Endometrium (tissue), 2 donors: ENCODE results near the gene ADAMTS14.

ENCODE experiments used
- FAIRE-seq: peaks from 2 replicates; lab custom pipeline; 2012; peaks lifted over from hg19 to GRCh38; lab: Jason Lieb, UNC
- donor health status: control.
- donor health status: control.

ADAMTS14 gene

GRCh38 chr10:70729763-70730357, 57.6 kb downstream of the ADAMTS14 start:
- FAIRE-seq = no peak

GRCh38 chr10:70730955-70731354, 58.6 kb downstream of the ADAMTS14 start:
- no peak for FAIRE-seq

- no peak for FAIRE-seq
Observed at GRCh38 chr10:70732569-70732968, 60.3 kb downstream of the ADAMTS14 start.

- no peak for FAIRE-seq
Observed at GRCh38 chr10:70733051-70733450, 60.7 kb downstream of the ADAMTS14 start.

- FAIRE-seq = no peak
Observed at GRCh38 chr10:70735161-70735560, 62.9 kb downstream of the ADAMTS14 start.

DNA sequence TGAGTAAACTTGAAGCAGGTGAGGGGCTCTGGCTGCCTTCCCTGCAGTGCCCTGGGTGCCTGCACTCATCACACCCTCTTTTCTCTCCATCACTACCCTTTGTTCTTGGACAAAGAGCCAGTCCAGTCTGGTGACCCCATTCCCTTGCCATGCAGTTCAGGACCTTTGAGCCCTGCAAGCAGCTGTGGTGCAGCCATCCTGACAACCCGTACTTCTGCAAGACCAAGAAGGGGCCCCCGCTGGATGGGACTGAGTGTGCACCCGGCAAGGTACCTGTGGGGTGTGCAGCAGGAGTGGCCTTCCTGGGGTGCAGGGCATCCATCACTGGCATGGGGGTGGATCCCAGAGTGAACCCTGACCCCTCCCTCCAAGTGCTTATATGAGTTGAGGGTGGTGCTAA, 64.2 kb downstream of the ADAMTS14 start:
- FAIRE-seq = no peak

DNA sequence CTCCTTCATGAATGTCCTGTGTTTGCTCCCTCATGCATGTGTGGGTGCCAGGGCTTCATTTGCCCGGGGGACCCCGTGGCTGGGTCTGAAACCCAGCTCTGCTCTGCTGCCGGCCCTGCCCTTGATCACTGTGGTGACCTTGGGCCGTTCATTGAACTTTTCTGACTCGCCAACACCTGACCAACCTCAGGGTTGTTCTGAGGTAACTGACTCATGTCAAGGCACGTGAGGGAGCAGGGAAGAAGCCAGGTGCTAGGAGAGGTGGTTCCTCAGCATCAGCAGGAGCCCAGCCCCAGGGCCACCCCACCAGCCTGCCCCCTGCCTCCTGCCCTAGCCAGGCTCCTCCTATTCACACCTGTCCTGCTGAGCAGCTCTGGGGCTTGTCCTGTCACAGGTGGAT, 64.9 kb downstream of the ADAMTS14 start:
- no peak for FAIRE-seq

GRCh38 chr10:70738006-70738760, 65.9 kb downstream of the ADAMTS14 start:
- no peak for FAIRE-seq

GRCh38 chr10:70738761-70739121, 66.4 kb downstream of the ADAMTS14 start:
- no peak for FAIRE-seq

DNA sequence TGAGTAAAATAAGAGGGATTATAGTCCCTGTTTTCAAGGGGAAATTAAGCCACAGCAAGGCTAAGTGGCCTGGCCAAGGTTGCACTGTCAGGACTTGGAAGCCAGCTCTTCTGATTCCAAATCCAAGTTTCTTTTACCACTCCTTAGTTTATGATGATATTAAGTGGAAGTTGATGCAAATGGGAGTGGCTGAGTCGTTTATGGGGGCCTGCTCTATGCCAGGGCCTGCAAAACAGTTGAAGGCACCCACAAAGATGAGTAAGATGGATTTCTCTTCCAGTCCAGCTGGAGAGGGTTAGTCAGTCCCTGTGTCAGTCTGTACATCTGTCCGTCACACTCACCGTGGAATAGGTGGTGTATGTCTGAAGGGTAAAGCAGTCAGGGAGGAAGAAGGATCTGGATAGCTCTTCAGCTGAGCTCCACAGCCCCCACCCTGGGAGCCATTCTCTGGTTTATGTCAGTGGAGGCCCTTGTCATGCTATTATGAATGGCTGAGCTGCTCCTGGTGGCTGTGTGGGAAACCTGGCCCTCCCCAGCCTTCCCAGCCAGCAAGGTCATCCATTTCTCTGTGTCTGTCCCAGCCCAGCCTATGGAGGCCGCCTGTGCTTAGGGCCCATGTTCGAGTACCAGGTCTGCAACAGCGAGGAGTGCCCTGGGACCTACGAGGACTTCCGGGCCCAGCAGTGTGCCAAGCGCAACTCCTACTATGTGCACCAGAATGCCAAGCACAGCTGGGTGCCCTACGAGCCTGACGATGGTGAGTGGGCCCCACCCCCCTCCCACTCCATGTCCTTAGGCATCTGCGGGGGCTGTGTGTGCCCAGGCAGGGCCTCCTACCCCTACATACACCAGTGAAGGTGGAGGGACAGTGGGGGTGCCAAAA, 68.3 kb downstream of the ADAMTS14 start:
- no peak for FAIRE-seq

- FAIRE-seq = no peak
Observed at GRCh38 chr10:70742537-70743429, 70.5 kb downstream of the ADAMTS14 start.

GRCh38 chr10:70743430-70743788, 71.1 kb downstream of the ADAMTS14 start:
- FAIRE-seq = no peak

DNA sequence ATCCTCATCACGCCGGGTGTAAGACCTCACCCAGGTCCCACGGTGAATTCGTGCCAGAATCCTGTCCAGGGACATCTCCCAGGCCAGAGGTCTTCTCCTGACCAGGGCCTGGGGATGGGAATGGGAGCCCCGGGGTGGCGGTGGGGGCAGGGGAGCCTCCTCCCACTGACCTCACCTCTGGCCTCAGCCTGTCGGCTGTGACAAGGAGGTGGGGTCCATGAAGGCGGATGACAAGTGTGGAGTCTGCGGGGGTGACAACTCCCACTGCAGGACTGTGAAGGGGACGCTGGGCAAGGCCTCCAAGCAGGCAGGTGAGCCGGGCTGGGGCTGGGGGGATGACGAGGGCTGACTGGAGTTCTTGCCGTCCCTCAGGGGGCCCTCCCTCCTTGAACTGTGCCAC, 71.6 kb downstream of the ADAMTS14 start:
- no peak for FAIRE-seq

- no peak for FAIRE-seq
Observed at GRCh38 chr10:70744617-70745143, 72.4 kb downstream of the ADAMTS14 start.

DNA sequence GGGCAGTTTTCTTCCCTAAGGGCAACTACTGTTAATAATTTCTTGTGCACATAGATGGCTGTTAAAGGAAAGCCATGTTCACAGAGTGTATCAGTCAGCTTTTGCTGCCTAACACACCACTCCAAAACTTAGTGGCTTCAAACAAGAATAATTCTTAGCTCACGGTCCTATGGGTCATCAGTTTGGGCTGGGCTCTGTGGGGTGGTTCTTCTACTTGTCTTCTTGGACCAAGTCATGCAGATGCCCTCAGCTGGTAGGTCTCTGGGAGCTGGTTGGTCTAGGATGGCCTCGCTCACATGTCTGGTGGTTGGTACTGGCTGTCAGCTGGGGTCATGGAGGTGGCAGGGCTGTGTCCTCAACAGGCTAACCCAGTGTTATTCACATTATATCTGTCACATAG, 73.2 kb downstream of the ADAMTS14 start:
- FAIRE-seq = no peak

DNA sequence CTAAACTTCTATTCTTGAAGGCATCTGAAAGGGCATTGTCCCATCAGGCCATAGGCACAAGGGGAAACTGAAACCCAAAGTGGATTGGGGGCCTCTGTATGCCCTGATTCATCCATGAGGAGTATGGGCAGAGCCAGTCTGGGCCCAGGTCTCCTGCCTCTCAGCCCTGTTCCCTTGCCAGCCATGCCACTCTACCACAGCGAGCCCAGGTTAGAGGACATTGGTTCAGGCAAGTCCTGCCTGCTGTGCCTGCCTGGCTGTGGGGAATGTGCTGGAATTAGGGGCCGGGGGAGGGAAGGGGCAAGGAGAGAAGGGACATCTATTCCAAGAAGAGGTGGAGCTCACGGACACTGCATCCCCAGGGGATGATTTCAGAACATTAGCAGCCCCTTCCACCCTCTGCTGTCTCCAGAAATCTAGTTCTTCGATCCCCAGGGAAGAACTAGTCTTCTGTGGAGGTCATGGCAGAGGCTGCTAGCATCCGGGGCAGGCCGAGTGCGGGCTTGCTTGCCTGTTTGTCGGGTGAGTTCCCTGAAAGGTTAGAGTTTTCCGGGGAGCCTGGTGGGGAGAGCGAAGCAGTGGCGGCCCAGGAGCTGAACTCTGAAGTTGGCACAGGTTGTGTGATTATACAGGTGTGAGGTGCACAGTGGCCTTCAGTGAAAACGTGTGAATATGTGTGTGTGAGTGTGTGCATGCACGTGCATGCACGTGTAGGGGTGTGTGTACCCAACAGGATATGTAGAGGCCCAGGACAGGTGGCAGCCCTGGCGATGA, 75.1 kb downstream of the ADAMTS14 start:
- FAIRE-seq = no peak

- FAIRE-seq = no peak
Observed at GRCh38 chr10:70748305-70748704, 76.0 kb downstream of the ADAMTS14 start.

DNA sequence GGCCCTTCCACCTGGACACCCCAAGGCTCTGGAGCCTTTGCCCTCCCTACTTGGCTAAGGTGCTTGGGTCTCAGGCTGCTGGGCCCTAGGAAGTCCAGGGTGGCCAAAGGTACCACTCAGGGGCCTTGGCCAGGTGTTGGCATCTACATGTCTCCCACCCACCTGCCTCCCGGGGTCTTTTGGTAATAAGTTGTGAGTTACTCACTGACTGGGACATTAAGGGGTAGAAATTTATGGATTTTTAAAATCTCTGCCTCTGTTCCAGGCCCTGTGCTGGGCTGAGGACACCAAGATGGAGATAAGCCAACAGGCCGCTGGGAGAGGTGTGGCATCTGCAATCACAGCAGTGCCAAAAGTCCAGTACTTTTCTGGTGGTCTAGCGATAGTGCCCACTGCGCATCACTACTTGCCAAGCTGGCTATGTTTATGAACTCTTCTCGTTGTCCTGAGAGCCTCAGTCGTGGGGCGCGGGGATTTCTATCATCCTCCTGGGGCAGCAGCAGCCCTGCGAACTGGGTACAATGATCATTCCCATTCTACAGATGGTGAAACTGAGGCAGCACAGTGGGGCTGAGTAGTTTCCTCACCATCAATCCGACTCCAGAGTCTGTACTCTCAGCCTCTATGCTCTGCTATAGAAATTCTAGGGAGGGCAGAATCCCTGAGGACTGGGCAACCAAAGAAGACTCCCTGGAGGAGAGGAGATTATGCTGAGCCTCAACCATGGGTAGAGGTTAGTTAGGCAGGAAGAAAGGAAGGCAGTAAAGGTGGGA, 76.7 kb downstream of the ADAMTS14 start:
- no peak for FAIRE-seq

DNA sequence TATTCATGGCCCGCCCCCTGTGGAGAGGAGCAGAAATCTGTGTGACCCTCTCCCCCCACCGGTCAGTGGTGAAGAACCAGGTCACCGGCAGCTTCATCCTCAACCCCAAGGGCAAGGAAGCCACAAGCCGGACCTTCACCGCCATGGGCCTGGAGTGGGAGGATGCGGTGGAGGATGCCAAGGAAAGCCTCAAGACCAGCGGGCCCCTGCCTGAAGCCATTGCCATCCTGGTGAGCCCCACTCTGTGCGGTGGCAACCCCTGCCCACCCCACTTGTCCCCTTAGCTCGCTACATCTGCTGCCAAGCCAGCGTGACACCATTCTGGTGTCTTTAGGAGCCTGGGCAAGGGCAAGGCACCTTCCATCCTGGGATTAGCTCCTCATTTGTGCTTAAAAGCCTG, 77.5 kb downstream of the ADAMTS14 start:
- no peak for FAIRE-seq

- no peak for FAIRE-seq
Observed at GRCh38 chr10:70750156-70750703, 77.9 kb downstream of the ADAMTS14 start.
